Naive thymus-derived CD4-positive, alpha-beta T cell (primary cell): ENCODE results near the gene PBX1. TPM values are rescaled to one million over a fixed set of nuclear protein-coding genes. Genes with fewer than 3 reads are reported as not detected.

Experiments used
- ATAC-seq: fragments of 150-1000 bp; cut with Tn5 transposase; 2 replicates; pipeline ENCODE4 v1.10.0; 2021; ENCODE audit warnings: mild to moderate bottlenecking, moderate library complexity
- CTCF ChIA-PET: fragments of 350-600 bp; sonication (Branson Sonifier 250); formaldehyde crosslinking; loops from one replicate; lab custom pipeline; 2021; ENCODE audit warnings: antibody characterized with exemption; lab: Charles Lee
- POLR2A ChIA-PET: fragments of 350-600 bp; sonication (Branson Sonifier 250); formaldehyde crosslinking; loops from one replicate; lab custom pipeline; 2021; ENCODE audit warnings: antibody characterized with exemption, inconsistent platforms; lab: Charles Lee
- DNase-seq, 9 donors: peaks; one replicate each; pipeline versions ENCODE4 v3.0.0 to v3.0.0-alpha.2; 2020 to 2022; ENCODE audit warnings: mixed read lengths in 1 of 9
- H3K27ac ChIP-seq: one replicate; pipeline ENCODE4 v1.7.0; 2013; ENCODE audit warnings: mild to moderate bottlenecking, low read depth, low read length, moderate library complexity
- H3K27me3 ChIP-seq, 2 donors: one replicate each; pipeline ENCODE4 v1.7.0; 2013; ENCODE audit warnings: low read length in 2 of 2, mild to moderate bottlenecking in 2 of 2, moderate library complexity in 2 of 2; ENCODE audit not compliant: control insufficient read depth in 2 of 2, insufficient read depth in 2 of 2
- H3K36me3 ChIP-seq, 3 experiments: 1 replicate in 2 of 3; 2 replicates in 1 of 3; pipeline ENCODE4 v1.7.0; 2013; ENCODE audit warnings: low read length in 3 of 3, mild to moderate bottlenecking in 3 of 3, moderate library complexity in 1 of 3; ENCODE audit not compliant: insufficient read depth in 3 of 3, control insufficient read depth in 2 of 3
- H3K4me1 ChIP-seq, 2 donors: one replicate each; pipeline ENCODE4 v1.7.0; 2013; ENCODE audit warnings: low read length in 2 of 2, mild to moderate bottlenecking in 2 of 2, moderate library complexity in 1 of 2; ENCODE audit not compliant: control insufficient read depth in 2 of 2, insufficient read depth in 2 of 2
- H3K4me3 ChIP-seq: 2 replicates; pipeline ENCODE4 v1.7.0; 2013; ENCODE audit warnings: mild to moderate bottlenecking, low read length
- H3K9me3 ChIP-seq, 3 experiments: 1 replicate in 2 of 3; 2 replicates in 1 of 3; pipeline ENCODE4 v1.7.0; 2013; ENCODE audit warnings: low read length in 3 of 3; ENCODE audit not compliant: control insufficient read depth in 2 of 3
- H3K27ac Mint-ChIP-seq, 9 donors: one replicate each; pipeline ENCODE4 v1.8.0; 2020 to 2022; ENCODE audit warnings: mixed read lengths in 9 of 9, mild to moderate bottlenecking in 8 of 9, moderate library complexity in 5 of 9, inconsistent platforms in 2 of 9
- H3K27me3 Mint-ChIP-seq, 5 donors: one replicate each; pipeline ENCODE4 v1.8.0; 2021 to 2022; ENCODE audit warnings: mixed read lengths in 5 of 5, mild to moderate bottlenecking in 1 of 5
- H3K36me3 Mint-ChIP-seq, 5 donors: one replicate each; pipeline ENCODE4 v1.8.0; 2020 to 2022; ENCODE audit warnings: mixed read lengths in 5 of 5, mild to moderate bottlenecking in 3 of 5, inconsistent platforms in 1 of 5
- H3K4me1 Mint-ChIP-seq, 7 donors: one replicate each; pipeline ENCODE4 v1.8.0; 2020 to 2022; ENCODE audit warnings: mixed read lengths in 7 of 7, mild to moderate bottlenecking in 3 of 7, inconsistent platforms in 1 of 7
- H3K4me3 Mint-ChIP-seq, 10 donors: one replicate each; pipeline ENCODE4 v1.8.0; 2020 to 2022; ENCODE audit warnings: mild to moderate bottlenecking in 10 of 10, mixed read lengths in 10 of 10, moderate library complexity in 6 of 10, inconsistent platforms in 2 of 10
- H3K9me3 Mint-ChIP-seq, 11 donors: one replicate each; pipeline ENCODE4 v1.8.0; 2020 to 2022; ENCODE audit warnings: mixed read lengths in 11 of 11, mild to moderate bottlenecking in 4 of 11, inconsistent platforms in 1 of 11, moderate library complexity in 1 of 11
- intact Hi-C, 2 donors: fragments of 100-400 bp; cut with micrococcal nuclease; formaldehyde crosslinking; loops; one replicate each; pipeline ENCODE4 v1.15.1; 2023
- polyA plus RNA-seq, 2 donors: library from polyadenylated mRNA; unstranded; fragments of 300-500 nt; fragmentation: Illumina TruSeq; gene quantifications; one replicate each; pipeline ENCODE4 v1.2.3, GENCODE V29; 2021
- total RNA-seq, 6 experiments: library from RNA in 5 of 6; stranded (reverse) in 5 of 6; gene quantifications; 1 replicate in 5 of 6; 2 replicates in 1 of 6; pipeline ENCODE4 v1.2.3 and lab custom pipeline; 2021 to 2026

Gene PBX1
- total and polyA plus RNA-seq, 7 experiments from 2014 or later, result 0.02 to 2.9 (median 1.7) TPM; not detected in 1

DNA sequence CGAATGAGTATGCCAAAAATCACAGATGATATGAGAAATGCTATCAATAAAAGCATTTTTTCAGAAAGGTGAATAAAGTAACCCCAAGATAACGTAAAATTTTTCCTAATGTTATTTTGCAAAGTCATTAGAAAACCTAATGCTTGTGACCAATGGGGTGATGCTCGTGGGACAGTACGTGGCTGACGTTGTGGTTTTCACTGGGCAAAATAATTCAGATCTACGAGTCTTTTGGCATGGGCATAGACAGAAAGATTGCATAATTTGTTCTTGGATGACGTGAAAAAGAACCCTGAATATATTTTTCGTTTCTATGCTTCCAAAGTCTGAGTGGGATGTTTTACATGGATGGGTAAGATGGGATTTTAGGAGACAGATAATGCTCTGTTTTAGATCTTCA lies 71.0 kb downstream of the PBX1 start:
- no peaks in the 10 kb centered on the region for H3K36me3 Mint-ChIP-seq
- no peak for ATAC-seq
- H3K27ac Mint-ChIP-seq, result no peak overlapping the region
- POLR2A ChIA-PET, result no interaction called here
- no peaks in the 10 kb centered on the region for H3K9me3 ChIP-seq
- H3K9me3 Mint-ChIP-seq, result no peaks in the 10 kb centered on the region
- H3K27ac ChIP-seq, result no peak overlapping the region
- H3K36me3 ChIP-seq, result no peaks in the 10 kb centered on the region
- intact Hi-C loops, result no loop called here
- H3K27me3 Mint-ChIP-seq, result peaks cover 0 to 4% (median 0%) of the 10 kb centered on the region in 5 donors
- peaks cover 0 to 5% (median 0%) of the 10 kb centered on the region in 7 donors for H3K4me1 Mint-ChIP-seq
- CTCF ChIA-PET, result no interaction called here
- no peaks in the 10 kb centered on the region for H3K4me1 ChIP-seq
- H3K27me3 ChIP-seq, result no peaks in the 10 kb centered on the region
- H3K4me3 ChIP-seq, result no peak overlapping the region
- H3K4me3 Mint-ChIP-seq, result no peak overlapping the region
- DNase-seq, result no peak

DNA sequence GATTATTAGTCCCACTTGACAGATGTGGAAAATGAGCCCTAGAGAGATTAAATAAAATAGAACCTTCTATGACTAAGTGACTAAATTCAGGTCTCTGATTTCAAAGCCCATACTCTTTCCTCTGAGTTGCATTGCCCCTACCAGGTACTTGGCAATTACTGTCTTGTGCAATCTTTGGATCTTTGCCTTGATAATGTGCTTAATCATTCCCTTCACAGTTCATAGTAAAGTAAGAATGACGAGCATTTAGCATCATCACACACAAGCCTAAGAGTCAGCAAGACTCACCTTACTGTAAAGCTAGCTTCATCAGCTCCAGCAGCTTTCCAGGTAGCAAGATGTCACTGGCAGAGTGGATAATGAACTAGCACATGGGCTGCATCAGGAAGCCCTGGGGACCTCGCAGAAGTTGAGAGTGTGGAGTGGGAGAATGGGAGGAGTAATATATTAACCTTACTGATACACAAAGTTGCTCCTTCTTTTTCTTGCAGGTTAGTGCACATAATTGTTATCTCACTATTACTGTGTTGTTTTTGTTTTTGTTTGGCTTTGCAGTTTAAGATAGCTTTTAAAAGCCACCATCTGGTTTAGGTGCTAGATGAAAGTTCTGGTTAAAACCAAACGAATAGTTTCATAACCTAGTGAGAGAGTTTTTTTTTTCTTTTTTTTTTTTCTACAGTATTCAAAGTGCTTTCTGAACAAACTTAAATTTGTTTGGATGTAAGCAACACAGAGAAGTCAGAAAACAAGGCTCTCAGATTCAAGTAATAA lies 71.8 kb downstream of the PBX1 start:
- intact Hi-C loops, result no loop called here
- H3K4me1 Mint-ChIP-seq, result no peaks in the 10 kb centered on the region
- ATAC-seq, result peak; percentile 46
- ChIA-PET POLR2A (no interaction called here), CTCF (no interaction called here)
- no peak overlapping the region for H3K4me3 Mint-ChIP-seq
- H3K9me3 Mint-ChIP-seq, result no peaks in the 10 kb centered on the region
- no peak for DNase-seq
- Histone ChIP-seq H3K4me3 (no peak overlapping the region), H3K4me1 (no peaks in the 10 kb centered on the region), H3K9me3 (no peaks in the 10 kb centered on the region), H3K36me3 (no peaks in the 10 kb centered on the region), H3K27ac (no peak overlapping the region), H3K27me3 (no peaks in the 10 kb centered on the region)
- H3K27me3 Mint-ChIP-seq, result peaks cover 0 to 4% (median 0%) of the 10 kb centered on the region in 5 donors
- H3K36me3 Mint-ChIP-seq, result no peaks in the 10 kb centered on the region
- no peak overlapping the region for H3K27ac Mint-ChIP-seq

DNA sequence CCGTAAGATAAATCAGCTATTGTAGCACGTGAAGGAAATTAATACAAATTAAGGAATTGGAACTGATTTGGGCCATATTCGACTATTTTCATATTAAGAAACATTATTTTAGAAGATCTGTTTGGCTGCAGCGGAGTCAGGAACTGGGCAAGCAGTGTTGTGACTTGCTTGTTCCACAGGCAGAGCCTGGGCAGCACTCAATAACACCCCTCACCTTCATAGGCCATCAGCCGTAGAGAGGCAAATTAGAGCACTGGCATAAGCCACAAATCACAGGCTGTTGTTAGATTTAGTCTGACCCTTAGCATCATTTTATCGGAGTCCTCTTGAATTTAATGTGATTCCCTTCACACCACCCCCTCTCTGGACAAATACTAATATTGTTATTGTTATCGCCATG lies 72.8 kb downstream of the PBX1 start:
- no peak overlapping the region for H3K27ac Mint-ChIP-seq
- no peaks in the 10 kb centered on the region for H3K4me1 ChIP-seq
- H3K9me3 Mint-ChIP-seq, result peaks cover 0 to 5% (median 0%) of the 10 kb centered on the region in 11 donors
- ChIA-PET CTCF (no interaction called here), POLR2A (no interaction called here)
- no peaks in the 10 kb centered on the region for H3K9me3 ChIP-seq
- H3K4me3 Mint-ChIP-seq, result no peak overlapping the region
- H3K4me1 Mint-ChIP-seq, result no peaks in the 10 kb centered on the region
- H3K27ac ChIP-seq, result no peak overlapping the region
- H3K4me3 ChIP-seq, result no peak overlapping the region
- peaks cover 0 to 4% (median 0%) of the 10 kb centered on the region in 5 donors for H3K27me3 Mint-ChIP-seq
- DNase-seq (no peak), ATAC-seq (no peak)
- no peaks in the 10 kb centered on the region for H3K27me3 ChIP-seq
- no peaks in the 10 kb centered on the region for H3K36me3 ChIP-seq
- intact Hi-C loops, result no loop called here
- no peaks in the 10 kb centered on the region for H3K36me3 Mint-ChIP-seq

DNA sequence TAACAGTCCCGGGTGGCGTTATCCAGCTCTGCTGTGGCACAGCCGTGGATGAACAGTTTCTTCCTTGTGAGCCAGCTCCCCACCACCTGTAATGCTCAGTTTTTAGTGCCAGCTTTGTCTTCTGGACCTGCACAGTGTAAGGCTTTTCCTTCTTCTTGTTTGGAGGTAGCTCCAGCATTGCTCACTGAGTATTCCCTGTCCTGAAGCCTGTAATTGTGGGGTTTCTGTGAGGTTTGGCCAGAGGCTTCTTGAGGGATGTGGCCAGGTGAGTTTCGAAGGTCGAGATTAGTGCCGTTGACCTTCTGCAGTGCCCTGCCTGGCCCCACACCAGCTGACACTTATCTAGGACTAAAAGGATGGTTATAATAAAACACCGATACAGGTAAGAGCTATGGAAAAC lies 75.0 kb downstream of the PBX1 start:
- H3K9me3 Mint-ChIP-seq, result peaks cover 0 to 6% (median 0%) of the 10 kb centered on the region in 11 donors
- CTCF ChIA-PET, result no interaction called here

DNA sequence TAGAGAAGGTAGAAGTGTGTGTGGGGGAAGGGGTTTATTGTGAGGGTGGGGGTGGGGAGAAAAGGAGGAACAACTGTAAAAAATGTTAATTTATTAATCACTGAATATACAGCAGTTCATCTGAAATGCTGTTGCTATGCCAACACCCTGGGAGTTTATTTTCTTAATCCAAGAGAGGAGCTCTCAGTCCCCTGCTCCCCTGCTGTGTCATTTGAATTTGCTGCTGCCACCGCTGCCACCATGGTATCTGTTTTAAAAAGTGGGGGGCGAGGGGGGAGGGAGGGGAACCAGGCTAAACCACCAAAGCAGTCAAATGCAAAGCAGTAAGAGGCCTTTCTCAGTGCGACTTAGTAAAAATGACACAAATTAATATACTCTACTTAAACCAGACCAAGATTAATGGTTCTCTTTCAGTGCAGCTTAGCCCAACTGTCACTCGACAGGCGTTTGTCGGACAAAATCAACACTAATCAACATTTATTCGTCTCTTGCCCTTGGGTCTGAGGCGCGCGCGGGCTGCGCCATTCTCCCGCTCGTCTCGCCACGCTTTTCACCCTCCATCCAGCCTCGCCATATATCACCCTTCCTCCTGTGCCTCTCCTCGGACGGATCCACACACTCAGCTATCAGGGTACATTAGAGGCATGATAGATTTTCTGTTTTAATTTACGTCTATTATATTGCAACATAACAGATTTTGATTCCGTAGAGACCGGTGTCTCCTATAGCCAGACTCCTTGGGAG lies 76.2 kb downstream of the PBX1 start:
- intact Hi-C loops, result no loop called here
- no peaks in the 10 kb centered on the region for H3K27me3 ChIP-seq
- H3K9me3 ChIP-seq, result no peaks in the 10 kb centered on the region
- Mint-ChIP-seq H3K4me3 (no peak overlapping the region), H3K27ac (no peak overlapping the region), H3K36me3 (no peaks in the 10 kb centered on the region), H3K9me3 (peaks cover 0 to 6% (median 0%) of the 10 kb centered on the region in 11 donors), H3K27me3 (peaks cover 0 to 4% (median 0%) of the 10 kb centered on the region in 5 donors), H3K4me1 (no peaks in the 10 kb centered on the region)
- ChIA-PET CTCF (interaction anchor here (0.7 kb wide), 1 partner anchor 15 kb away, joined by 5 read pairs; no protein-coding TSS in a partner anchor), POLR2A (no interaction called here)
- DNase-seq (no peak), ATAC-seq (no peak)
- H3K4me1 ChIP-seq, result no peaks in the 10 kb centered on the region
- no peaks in the 10 kb centered on the region for H3K36me3 ChIP-seq
- H3K27ac ChIP-seq, result no peak overlapping the region
- no peak overlapping the region for H3K4me3 ChIP-seq

More for the DNA sequence above, 75.0 kb downstream of the PBX1 start:
- Histone ChIP-seq H3K4me3 (no peak overlapping the region), H3K27ac (no peak overlapping the region), H3K9me3 (no peaks in the 10 kb centered on the region), H3K4me1 (no peaks in the 10 kb centered on the region), H3K36me3 (no peaks in the 10 kb centered on the region), H3K27me3 (no peaks in the 10 kb centered on the region)
- POLR2A ChIA-PET, result no interaction called here
- no peak for ATAC-seq
- no peaks in the 10 kb centered on the region for H3K36me3 Mint-ChIP-seq
- H3K27ac Mint-ChIP-seq, result no peak overlapping the region
- intact Hi-C loops, result no loop called here
- peaks cover 0 to 4% (median 0%) of the 10 kb centered on the region in 5 donors for H3K27me3 Mint-ChIP-seq
- H3K4me3 Mint-ChIP-seq, result no peak overlapping the region
- H3K4me1 Mint-ChIP-seq, result no peaks in the 10 kb centered on the region
- no peak for DNase-seq

DNA sequence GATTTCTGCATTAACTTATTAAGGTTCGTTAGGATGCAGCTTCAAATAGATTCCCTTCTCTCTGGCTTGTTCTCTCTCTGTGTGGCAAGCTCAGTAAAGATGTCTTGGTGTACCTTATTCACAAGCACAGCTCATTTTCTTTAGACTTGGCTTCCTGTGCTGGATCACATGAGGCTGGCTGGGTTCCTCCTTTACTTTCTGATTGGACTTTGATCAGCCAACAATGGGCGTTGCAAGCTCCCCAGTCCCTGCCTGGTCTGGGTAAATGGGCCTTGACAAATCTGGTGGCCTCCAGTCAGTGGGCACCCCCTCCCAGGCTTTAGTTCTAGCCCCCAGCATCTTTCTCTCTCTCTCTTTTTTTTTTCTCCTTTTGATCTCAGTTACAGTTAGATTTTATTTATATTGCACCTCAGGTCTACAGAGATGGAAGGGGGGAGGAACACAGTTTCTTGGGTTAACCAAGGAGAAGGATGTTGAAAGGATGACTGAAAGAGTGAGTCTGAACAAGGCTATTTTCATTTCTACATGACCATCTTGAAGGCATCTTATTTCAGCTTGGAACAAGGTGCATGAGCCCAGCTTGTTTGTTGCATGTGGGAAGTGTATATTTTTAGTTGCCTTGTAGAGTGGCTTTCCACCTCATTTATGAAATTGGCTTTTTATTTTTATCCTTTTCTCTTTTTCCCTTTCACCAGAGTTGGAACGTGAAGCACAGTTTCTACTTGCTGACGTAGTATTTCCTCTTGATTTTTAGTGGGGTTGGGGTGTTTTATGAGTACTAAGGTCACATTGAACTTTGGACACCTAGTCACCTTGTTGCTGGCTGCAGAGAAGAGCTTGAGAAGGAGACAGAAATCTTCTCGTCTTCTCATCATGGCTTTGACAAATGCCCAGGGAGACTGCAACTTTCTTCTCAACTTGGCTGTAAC lies 77.1 kb downstream of the PBX1 start:
- H3K27ac ChIP-seq, result no peak overlapping the region
- peaks cover 0 to 4% (median 0%) of the 10 kb centered on the region in 5 donors for H3K27me3 Mint-ChIP-seq

More for the DNA sequence above, 77.1 kb downstream of the PBX1 start:
- ChIA-PET POLR2A (interaction anchor here (0.6 kb wide), 1 partner anchor 118 kb away, joined by 3 read pairs; no protein-coding TSS in a partner anchor), CTCF (interaction anchor here (0.7 kb wide), 1 partner anchor 16 kb away, joined by 5 read pairs; no protein-coding TSS in a partner anchor)
- H3K27ac Mint-ChIP-seq, result no peak overlapping the region
- H3K36me3 ChIP-seq, result no peaks in the 10 kb centered on the region
- no peaks in the 10 kb centered on the region for H3K9me3 ChIP-seq
- H3K4me1 ChIP-seq, result no peaks in the 10 kb centered on the region
- intact Hi-C loops, result no loop called here
- H3K4me1 Mint-ChIP-seq, result no peaks in the 10 kb centered on the region
- no peaks in the 10 kb centered on the region for H3K36me3 Mint-ChIP-seq
- ATAC-seq (no peak), DNase-seq (no peak)
- H3K27me3 ChIP-seq, result no peaks in the 10 kb centered on the region
- no peak overlapping the region for H3K4me3 Mint-ChIP-seq
- H3K4me3 ChIP-seq, result no peak overlapping the region
- peaks cover 0 to 6% (median 0%) of the 10 kb centered on the region in 11 donors for H3K9me3 Mint-ChIP-seq
